Mesendoderm (in vitro differentiated cells): ENCODE data around the gene NNMT.
A peak's percentile ranks its signal among the peaks of the same experiment; 100 is the strongest.

Experiments used
- DNase-seq: peaks from one replicate; pipeline ENCODE4 v3.0.0; 2013
- H2AK5ac ChIP-seq: 2 replicates; pipeline ENCODE4 v1.6.1; 2013; ENCODE audit warnings: low read length, inconsistent platforms
- H2BK120ac ChIP-seq: 2 replicates; pipeline ENCODE4 v1.6.1; 2013; ENCODE audit warnings: low read depth, mild to moderate bottlenecking, low read length, moderate library complexity, mixed read lengths
- H2BK15ac ChIP-seq: replicated peaks from 2 replicates; pipeline ENCODE4 v1.6.1; 2013; ENCODE audit warnings: low read depth, mild to moderate bottlenecking, moderate library complexity
- H2BK5ac ChIP-seq: 2 replicates; pipeline ENCODE4 v1.6.1; 2013; ENCODE audit warnings: low read length, inconsistent platforms
- H3K18ac ChIP-seq: 2 replicates; pipeline ENCODE4 v1.6.1; 2013; ENCODE audit warnings: mild to moderate bottlenecking, low read length, mixed read lengths
- H3K23ac ChIP-seq: one replicate; pipeline ENCODE4 v1.6.1; 2013; ENCODE audit warnings: low read length
- H3K27ac ChIP-seq: 2 replicates; pipeline ENCODE4 v1.5.1; 2013; ENCODE audit warnings: low read depth, mild to moderate bottlenecking, inconsistent platforms, low read length, moderate library complexity
- H3K27me3 ChIP-seq: 2 replicates; pipeline ENCODE4 v1.6.1; 2013; ENCODE audit warnings: low read length, control low read depth, mild to moderate bottlenecking, inconsistent platforms; ENCODE audit not compliant: insufficient read depth, poor library complexity
- H3K36me3 ChIP-seq: 2 replicates; pipeline ENCODE4 v1.6.1; 2013; ENCODE audit warnings: low read length, inconsistent platforms; ENCODE audit not compliant: control insufficient read depth, insufficient read depth
- H3K4ac ChIP-seq: one replicate; pipeline ENCODE4 v1.6.1; 2013; ENCODE audit warnings: low read depth, mild to moderate bottlenecking, low read length, moderate library complexity
- H3K4me1 ChIP-seq: 2 replicates; pipeline ENCODE4 v1.6.1; 2013; ENCODE audit warnings: low read depth, low read length, inconsistent platforms; ENCODE audit not compliant: control insufficient read depth
- H3K4me2 ChIP-seq: 2 replicates; pipeline ENCODE4 v1.6.1; 2013; ENCODE audit warnings: low read length
- H3K4me3 ChIP-seq: 2 replicates; pipeline ENCODE4 v1.5.1; 2013; ENCODE audit warnings: mild to moderate bottlenecking, low read length
- H3K56ac ChIP-seq: one replicate; pipeline ENCODE4 v1.6.1; 2013; ENCODE audit warnings: low read length
- H3K79me1 ChIP-seq: 2 replicates; pipeline ENCODE4 v1.6.1; 2013; ENCODE audit warnings: low read length, inconsistent platforms
- H3K79me2 ChIP-seq: 2 replicates; pipeline ENCODE4 v1.6.1; 2013; ENCODE audit warnings: mild to moderate bottlenecking, low read length; ENCODE audit not compliant: control insufficient read depth, insufficient read depth
- H3K9ac ChIP-seq: 2 replicates; pipeline ENCODE4 v1.6.1; 2013; ENCODE audit warnings: low read length, inconsistent platforms
- H4K5ac ChIP-seq: one replicate; pipeline ENCODE4 v1.6.1; 2013; ENCODE audit warnings: low read length
- H4K8ac ChIP-seq: one replicate; pipeline ENCODE4 v1.6.1; 2013; ENCODE audit warnings: low read depth, mild to moderate bottlenecking, control low read depth, low read length, moderate library complexity
- WGBS: extraction: QIAGEN DNeasy Blood & Tissue Kit; methylation state at CpG from one replicate; pipeline ENCODE4 v1.1.7; 2013; ENCODE audit warnings: low lambda C conversion rate, missing lambda C conversion rate; ENCODE audit not compliant: insufficient coverage; ENCODE audit errors: extremely low coverage; 5-methylcytosine and 5-hydroxymethylcytosine counted together

The NNMT gene

DNA sequence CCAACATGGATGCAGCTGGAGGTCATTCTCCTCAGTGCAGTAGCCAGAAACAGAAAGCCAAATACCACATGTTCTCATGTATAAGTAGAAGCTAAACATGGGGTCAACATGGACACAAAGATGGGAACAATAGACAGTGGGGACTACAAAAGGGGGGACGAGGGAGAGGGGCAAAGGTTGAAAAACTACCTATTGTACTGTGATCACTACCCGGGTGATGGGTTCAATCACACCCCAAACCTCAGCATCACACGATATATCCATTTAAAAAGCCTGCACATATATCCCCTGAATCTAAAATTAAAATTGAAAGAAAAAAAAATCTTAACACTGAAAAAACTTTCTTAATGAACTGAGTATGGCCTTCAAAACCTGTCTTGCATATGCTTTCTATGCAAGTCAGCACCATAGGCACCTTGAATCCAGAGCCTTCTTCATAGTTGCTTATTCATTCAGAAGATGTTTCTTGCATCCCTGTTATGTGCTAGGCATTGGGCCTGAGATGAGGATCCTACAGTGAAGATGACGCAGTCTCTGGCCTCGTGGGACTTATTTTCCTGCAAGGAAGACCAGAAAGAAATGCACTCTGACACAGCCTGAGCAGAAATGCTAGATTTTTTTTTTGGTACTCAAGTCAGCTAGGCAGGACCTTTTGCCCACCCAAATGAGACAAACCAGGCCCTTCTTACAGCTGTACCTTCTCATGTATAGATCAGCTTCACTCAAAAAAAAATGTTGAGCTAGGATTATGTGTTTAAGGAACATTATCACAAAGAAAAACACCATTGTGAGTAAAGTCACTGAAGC is 21.0 kb downstream of the NNMT start:
- no peaks in the 10 kb centered on the region for H3K27me3 ChIP-seq
- H2AK5ac ChIP-seq = no peak overlapping the region
- no peak overlapping the region for H3K4ac ChIP-seq
- no peaks in the 10 kb centered on the region for H3K36me3 ChIP-seq
- no peak for DNase-seq
- H3K4me3 ChIP-seq = no peak overlapping the region
- no peak overlapping the region for H3K56ac ChIP-seq
- H3K23ac ChIP-seq = no peak overlapping the region
- no peak overlapping the region for H3K9ac ChIP-seq
- no peak overlapping the region for H2BK120ac ChIP-seq
- H4K5ac ChIP-seq = no peak overlapping the region
- no peaks in the 10 kb centered on the region for H3K79me2 ChIP-seq
- H2BK5ac ChIP-seq = no peak overlapping the region
- H3K18ac ChIP-seq = no peak overlapping the region
- no CpG with 5 or more reads among the region's 5 CpGs for WGBS
- H3K4me1 ChIP-seq = no peaks in the 10 kb centered on the region
- no peaks in the 10 kb centered on the region for H3K79me1 ChIP-seq
- no peak overlapping the region for H3K4me2 ChIP-seq
- no peak overlapping the region for H3K27ac ChIP-seq
- H2BK15ac ChIP-seq = no peak overlapping the region
- H4K8ac ChIP-seq = no peak overlapping the region

DNA sequence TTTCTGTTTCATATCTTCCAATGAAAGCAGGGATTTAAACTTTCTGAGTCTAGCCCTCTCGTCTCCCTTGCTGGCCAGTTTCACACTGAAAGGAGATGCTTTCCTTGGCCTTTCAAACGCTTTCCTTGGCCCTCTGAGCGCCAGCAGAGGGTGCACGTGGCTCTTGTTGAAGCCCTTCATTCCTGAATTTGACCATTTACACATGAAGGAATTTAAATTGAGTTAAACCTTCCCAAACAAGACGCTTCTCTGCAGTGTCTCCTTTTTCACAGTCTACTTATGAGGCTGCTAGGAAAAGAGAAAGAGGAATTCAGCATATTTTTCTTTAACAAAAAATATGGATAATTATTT is 21.6 kb downstream of the NNMT start:
- WGBS = no CpG with 5 or more reads among the region's 5 CpGs
- no peaks in the 10 kb centered on the region for H3K79me1 ChIP-seq
- no peak overlapping the region for H3K18ac ChIP-seq
- no peak overlapping the region for H3K4me3 ChIP-seq
- H2AK5ac ChIP-seq = no peak overlapping the region
- DNase-seq = peak; percentile 81
- no peak overlapping the region for H3K27ac ChIP-seq
- no peak overlapping the region for H3K4me2 ChIP-seq
- H3K79me2 ChIP-seq = no peaks in the 10 kb centered on the region
- no peak overlapping the region for H4K5ac ChIP-seq
- no peak overlapping the region for H3K23ac ChIP-seq
- no peaks in the 10 kb centered on the region for H3K27me3 ChIP-seq
- H2BK120ac ChIP-seq = no peak overlapping the region
- no peaks in the 10 kb centered on the region for H3K36me3 ChIP-seq
- no peak overlapping the region for H2BK15ac ChIP-seq
- H3K9ac ChIP-seq = no peak overlapping the region
- no peak overlapping the region for H4K8ac ChIP-seq
- no peaks in the 10 kb centered on the region for H3K4me1 ChIP-seq
- H3K4ac ChIP-seq = no peak overlapping the region
- H3K56ac ChIP-seq = no peak overlapping the region
- no peak overlapping the region for H2BK5ac ChIP-seq

DNA sequence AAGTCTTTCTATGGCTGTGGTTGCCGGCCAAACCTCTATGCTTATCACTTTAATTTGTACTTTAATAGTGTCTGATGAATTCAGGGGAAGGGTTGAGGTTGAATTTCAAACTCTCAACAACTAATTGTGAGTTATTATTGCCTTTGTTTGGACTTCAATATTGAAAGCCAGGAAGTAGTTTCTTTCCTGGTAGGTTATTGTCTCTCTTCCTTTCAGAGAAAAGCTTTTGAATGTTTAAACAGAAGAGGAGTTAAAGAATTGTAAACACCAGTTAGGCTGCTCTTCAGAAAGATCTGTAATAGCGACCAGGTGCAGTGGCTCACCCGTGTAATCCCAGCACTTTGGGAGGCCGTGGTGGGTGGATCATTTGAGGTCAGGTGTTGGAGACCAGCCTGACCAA is 22.2 kb downstream of the NNMT start:
- no peaks in the 10 kb centered on the region for H3K27me3 ChIP-seq
- H2BK120ac ChIP-seq = no peak overlapping the region
- DNase-seq = no peak
- H4K5ac ChIP-seq = no peak overlapping the region
- H3K23ac ChIP-seq = no peak overlapping the region
- H2BK5ac ChIP-seq = no peak overlapping the region
- no peak overlapping the region for H4K8ac ChIP-seq
- H3K4me1 ChIP-seq = no peaks in the 10 kb centered on the region
- no peak overlapping the region for H3K27ac ChIP-seq
- no peak overlapping the region for H2AK5ac ChIP-seq
- H3K56ac ChIP-seq = no peak overlapping the region
- no peak overlapping the region for H3K18ac ChIP-seq
- H3K79me2 ChIP-seq = no peaks in the 10 kb centered on the region
- WGBS = no CpG with 5 or more reads among the region's 4 CpGs
- H3K4me3 ChIP-seq = no peak overlapping the region
- no peak overlapping the region for H2BK15ac ChIP-seq
- H3K4ac ChIP-seq = no peak overlapping the region
- H3K4me2 ChIP-seq = no peak overlapping the region
- no peak overlapping the region for H3K9ac ChIP-seq
- no peaks in the 10 kb centered on the region for H3K36me3 ChIP-seq
- no peaks in the 10 kb centered on the region for H3K79me1 ChIP-seq

DNA sequence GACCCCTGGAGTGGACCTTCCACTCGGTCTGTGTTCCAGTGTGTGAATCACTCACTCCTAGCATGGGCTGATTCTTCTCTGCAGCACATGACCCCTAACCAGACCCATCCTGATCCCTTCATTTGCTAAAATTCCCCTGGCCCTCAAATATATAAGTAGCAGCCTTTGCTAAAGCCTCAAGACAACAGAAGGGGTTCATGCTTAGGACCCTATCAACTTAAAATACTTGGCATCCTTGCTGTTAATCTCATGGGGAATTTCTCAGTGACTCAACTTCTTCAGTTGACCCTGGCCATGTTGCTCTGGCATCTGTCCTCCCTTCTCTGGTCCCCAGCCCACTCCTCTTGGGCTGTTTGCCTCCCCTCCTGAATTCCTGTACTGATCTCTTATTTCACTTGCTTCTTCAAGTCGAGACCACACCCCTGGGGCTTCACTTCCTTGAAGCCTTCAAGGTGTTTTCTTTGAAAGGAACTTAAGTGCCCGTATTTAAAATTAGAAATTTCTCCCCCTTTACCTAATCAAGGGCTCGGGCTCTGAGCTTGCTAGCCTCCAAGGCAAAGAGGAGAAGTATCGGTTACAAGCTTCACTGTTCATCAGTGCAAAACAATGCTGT is 23.6 kb downstream of the NNMT start:
- Histone ChIP-seq H3K27ac (no peak overlapping the region), H3K79me1 (no peaks in the 10 kb centered on the region), H3K18ac (no peak overlapping the region), H4K5ac (no peak overlapping the region), H2BK15ac (no peak overlapping the region), H3K4me2 (no peak overlapping the region), H2BK120ac (no peak overlapping the region), H3K79me2 (no peaks in the 10 kb centered on the region), H2BK5ac (no peak overlapping the region), H4K8ac (no peak overlapping the region), H3K27me3 (no peaks in the 10 kb centered on the region), H3K36me3 (no peaks in the 10 kb centered on the region), H3K56ac (no peak overlapping the region), H3K23ac (no peak overlapping the region), H3K4me1 (no peaks in the 10 kb centered on the region), H3K4me3 (no peak overlapping the region), H3K9ac (no peak overlapping the region), H2AK5ac (no peak overlapping the region), H3K4ac (no peak overlapping the region)
- DNase-seq = peak; percentile 37
- no CpG with 5 or more reads among the region's 5 CpGs for WGBS

DNA sequence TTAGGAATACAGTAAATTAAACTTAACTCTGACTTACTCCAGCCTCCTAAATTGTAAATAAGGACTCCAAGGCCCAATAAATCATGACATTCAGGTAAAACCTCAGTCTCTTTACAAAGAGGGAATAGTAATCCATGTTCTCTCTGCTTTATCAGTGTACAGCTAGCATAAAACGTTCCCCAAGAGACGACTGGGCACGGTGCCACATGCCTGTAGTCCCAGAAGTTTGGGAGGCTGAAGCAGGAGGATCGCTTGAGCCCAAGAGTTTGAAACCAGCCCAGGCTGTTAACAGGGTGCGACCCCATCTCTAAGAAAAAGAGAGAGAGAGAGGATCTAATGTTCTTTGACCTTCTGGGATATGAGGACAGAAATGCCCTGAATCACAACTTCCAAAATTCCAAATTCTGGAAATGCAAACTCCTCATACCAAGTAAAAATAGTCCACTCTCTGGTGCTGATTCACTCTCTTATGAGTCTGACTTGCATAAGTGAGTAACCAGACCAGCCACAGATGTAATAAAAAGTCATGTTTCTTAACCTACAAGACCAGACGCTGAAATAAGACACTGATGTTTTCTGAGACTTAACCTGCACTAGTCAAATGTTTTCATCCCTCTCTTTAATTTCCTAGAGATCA is 25.5 kb downstream of the NNMT start:
- Histone ChIP-seq H3K27ac (no peak overlapping the region), H3K27me3 (no peaks in the 10 kb centered on the region), H3K4me3 (no peak overlapping the region)

More for the DNA sequence above, 25.5 kb downstream of the NNMT start:
- Histone ChIP-seq H3K4me1 (no peaks in the 10 kb centered on the region), H2BK5ac (no peak overlapping the region), H3K36me3 (no peaks in the 10 kb centered on the region), H3K79me1 (no peaks in the 10 kb centered on the region), H3K23ac (no peak overlapping the region), H3K56ac (no peak overlapping the region), H3K18ac (no peak overlapping the region), H3K4me2 (no peak overlapping the region), H2AK5ac (no peak overlapping the region), H3K79me2 (no peaks in the 10 kb centered on the region), H3K9ac (no peak overlapping the region), H4K8ac (no peak overlapping the region), H2BK15ac (no peak overlapping the region), H4K5ac (no peak overlapping the region), H3K4ac (no peak overlapping the region), H2BK120ac (no peak overlapping the region)
- DNase-seq = no peak
- WGBS = no CpG with 5 or more reads among the region's 6 CpGs
